Measurements from ENCODE around the gene PGAP2.
A peak's percentile ranks its signal among the peaks of the same experiment; 100 is the strongest.
"Not testable (repeated sequence)": the region's sequence is repeated elsewhere in the genome, so short reads cannot be mapped to it uniquely, and the experiment has no call there.

Gene PGAP2

DNA sequence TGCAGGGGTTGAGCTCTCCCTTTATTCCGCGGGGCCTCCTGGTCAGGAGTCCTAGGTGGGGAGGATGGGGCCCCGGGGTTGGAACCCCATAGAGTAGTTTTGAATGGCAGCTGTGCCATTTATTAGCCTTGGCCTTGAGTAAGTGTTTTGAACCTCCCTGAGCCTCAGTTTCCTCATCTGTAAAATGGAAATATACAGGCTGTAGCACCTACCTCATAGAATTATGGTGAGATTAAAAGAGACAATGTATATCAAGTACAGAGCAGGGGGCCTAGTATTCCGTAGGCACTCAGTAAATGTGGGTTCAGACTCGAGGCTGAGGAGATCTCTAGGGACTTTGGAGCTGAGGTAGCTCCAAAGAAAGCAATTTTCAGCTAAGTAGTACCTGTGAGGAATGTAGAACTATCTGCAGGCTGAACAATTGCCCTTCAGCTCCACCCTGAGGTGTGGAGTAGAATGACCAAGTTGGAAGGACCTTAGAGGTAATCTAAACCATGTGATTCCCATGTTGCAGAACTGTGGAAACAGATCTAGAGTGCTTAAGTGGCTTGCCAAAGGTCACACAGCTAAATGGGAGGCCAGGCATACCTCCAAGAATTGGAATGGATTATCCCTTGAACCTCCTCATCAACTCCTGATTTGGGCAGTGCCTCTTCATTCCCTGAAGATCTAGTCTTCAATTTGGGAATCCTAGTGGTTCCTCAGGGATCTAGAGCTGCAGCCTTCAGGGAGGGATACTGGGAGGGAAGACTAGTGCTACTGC lies 682 bp downstream of the PGAP2 start:
- peak; percentile 93 for DNase-seq

DNA sequence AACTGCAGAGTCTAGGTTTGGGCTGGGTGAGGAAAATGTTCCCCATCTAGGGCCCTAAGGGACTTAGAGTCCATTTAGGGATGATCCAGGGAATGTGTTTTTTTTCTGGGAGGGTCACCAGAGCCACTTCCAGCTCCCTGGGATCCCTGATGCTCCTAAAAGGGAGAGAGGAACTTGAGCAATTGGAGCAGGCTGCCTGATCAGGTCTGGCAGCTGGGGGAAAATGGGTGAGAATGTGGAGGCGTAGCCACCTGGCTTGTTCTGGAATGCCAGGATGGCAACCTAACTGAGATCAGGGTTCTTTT lies 1.2 kb downstream of the PGAP2 start:
- no peak for DNase-seq

DNA sequence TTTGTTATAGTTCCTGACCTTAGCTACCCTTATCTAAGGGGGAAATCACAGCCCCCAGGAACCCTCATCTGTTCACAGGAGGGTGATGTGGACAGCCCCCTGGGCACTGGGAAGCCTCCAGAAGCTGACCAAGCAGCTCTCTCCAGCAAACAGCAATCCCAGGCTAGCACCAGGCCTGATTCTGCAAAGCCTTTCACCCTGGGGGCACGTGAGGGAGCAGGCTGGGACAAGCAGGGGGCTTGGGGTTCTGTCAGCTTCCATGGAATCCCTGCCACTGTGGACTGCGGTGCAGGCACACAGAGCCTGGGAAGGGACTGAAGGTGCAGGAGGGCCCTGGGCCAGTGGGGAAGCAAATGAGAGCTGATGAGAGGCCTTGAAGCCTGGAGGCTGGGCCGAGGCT lies 2.1 kb downstream of the PGAP2 start:
- no peak for DNase-seq

DNA sequence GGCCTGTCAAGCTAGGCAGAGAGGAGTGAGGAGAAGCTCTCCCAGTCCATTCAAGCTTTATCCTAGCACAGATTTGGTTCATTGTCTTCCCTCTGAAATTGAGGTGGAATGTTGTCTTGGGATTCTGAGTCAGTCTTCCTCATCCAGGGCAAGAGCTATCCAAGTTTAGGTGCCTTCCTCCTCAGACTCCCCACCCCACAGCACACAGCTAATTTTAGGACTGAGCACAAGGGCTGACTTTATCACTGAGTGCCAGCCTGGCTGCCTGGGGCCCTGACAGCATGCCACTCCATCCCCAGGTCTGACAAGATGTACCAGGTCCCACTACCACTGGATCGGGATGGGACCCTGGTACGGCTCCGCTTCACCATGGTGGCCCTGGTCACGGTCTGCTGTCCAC lies 2.6 kb downstream of the PGAP2 start:
- DNase-seq: no peak

DNA sequence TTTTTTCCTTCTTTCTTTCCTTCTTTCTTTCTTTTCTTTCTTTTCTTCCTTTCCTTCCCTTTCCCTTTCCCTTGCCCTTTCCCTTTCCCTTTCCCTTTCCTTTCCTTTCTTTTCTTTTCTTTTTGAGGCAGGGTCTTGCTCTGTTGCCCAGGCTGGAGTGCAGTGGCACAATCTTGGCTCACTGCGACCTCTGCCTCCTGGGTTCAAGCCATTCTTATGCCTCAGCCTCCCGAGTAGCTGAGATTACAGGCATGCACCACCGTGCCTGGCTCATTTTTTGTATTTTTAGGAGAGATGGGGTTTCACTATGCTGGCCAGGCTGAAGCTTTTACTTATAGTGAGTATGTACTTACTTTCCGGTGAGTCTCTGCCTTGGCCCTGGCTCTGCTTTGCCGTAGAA lies 6.5 kb downstream of the PGAP2 start:
- DNase-seq: not testable (repeated sequence)

DNA sequence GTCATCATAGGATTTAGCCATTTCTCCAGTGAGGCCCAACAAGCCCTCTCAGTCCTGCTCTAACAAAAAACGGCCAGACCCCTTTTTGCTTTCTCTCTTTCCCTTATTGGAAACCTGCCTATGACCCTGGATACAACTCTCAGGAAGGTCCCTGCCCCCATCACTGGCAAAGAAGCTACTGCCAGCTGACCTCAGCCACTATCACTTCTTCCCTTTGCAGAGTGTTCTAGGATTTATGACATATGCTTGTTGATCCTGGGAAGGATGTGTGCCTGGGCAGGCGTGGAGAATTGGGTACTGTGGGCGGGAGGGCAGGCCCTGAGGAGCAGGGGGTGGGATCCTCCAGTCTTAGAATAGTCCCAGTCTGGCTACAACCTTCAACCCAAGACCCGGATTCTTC lies 7.5 kb downstream of the PGAP2 start:
- DNase-seq: no peak

DNA sequence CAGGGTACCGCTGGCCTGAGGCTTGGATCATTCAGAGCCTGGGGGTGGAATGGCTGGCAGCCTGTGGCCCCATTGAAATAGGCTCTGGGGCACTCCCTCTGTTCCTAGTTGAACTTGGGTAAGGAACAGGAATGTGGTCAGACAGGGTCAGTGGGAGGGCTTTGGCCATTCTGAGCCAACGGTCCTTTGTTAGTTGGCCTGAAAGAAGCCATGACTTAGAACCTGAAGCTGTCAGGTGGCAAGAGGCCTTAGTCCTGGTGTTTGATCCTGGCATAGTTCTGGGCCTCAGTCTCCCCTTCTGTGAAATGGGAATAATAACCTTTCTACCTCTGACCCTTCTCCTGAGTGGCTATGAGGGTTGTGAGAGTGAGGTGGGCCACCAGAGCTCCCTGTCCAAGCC lies 8.3 kb downstream of the PGAP2 start:
- no peak for DNase-seq

DNA sequence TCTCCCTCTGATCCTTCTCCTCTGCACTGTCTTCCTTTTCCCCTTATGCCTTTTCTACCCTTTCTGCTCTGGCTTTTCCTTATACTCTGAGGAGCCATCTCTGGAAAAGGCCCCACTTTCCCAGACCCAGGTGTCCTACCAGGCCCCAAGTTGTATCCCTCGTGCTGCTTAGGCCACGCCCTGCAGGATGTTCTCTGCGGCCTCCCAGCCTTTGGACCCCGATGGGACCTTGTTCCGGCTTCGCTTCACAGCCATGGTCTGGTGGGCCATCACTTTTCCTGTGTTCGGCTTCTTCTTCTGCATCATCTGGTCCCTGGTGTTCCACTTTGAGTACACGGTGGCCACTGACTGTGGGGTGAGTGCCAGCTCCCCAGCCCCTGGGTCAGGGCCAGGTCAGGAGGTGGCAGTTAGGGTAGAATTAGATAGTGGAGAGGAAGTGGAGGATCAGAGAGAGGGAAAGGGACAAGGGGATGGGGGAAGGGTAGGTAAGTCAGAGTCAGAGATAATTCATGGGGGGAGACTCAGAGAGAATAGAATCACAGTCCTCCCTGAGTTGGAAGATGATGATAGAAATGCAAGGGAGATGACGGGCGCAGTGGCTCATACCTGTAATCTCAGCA lies 8.9 kb downstream of the PGAP2 start:
- DNase-seq: no peak

DNA sequence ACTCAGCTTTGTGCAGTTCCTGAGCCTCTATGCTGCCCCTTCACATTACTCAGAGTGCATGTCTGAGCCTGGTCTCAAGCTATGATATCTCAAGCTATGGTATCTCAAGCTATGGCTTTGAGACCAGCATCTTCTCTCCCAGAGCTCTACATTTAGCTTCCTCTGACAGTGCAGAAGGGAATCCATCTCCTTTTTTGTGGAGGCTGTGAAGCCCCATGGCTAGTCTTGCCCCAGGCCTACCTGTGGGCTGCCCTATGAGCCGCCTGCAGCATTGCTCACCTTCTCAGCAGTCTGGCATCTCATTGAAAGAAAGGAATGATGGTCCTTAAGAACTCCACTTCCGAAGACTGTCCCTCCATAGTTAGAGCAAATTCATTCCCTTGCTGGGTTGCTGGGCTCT lies 12.6 kb downstream of the PGAP2 start:
- DNase-seq: no peak

DNA sequence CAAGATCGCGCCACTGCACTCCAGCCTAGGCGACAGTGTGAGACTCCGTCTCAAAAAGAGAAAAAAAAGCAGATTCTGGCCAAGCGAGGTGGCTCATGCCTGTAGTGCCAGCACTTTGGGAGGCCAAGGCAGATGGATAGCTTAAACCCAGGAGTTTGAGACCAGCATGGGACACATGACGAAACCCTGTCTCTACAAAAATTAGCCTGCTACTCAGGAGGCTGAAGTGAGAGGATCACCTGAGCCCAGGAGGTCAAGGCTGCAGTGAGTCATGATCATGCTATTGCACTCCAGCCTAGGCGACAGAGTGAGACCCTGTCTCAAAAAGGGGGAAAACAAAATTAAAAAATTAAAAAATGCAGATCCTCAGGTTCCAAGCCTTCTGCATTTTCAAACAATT lies 14.0 kb downstream of the PGAP2 start:
- no peak for DNase-seq

DNA sequence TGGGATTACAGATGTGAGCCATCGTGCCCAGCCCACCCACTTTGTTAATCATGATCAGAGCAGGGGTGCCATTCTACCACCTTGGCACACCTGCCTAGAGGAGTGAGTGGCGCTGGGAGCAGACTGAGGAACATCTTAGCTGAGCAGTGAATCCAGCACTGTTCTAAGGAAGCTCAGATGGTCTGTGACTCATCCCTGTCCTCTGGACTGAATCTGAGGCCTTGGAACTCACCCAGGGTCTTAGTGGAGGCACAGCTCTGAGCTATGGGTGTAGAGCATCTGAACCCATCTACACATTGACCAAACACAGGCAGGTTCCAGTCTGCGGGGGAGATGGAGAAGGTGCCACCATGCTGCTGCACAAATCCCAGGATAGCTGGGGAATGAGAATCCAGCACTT lies 14.9 kb downstream of the PGAP2 start:
- DNase-seq: no peak

DNA sequence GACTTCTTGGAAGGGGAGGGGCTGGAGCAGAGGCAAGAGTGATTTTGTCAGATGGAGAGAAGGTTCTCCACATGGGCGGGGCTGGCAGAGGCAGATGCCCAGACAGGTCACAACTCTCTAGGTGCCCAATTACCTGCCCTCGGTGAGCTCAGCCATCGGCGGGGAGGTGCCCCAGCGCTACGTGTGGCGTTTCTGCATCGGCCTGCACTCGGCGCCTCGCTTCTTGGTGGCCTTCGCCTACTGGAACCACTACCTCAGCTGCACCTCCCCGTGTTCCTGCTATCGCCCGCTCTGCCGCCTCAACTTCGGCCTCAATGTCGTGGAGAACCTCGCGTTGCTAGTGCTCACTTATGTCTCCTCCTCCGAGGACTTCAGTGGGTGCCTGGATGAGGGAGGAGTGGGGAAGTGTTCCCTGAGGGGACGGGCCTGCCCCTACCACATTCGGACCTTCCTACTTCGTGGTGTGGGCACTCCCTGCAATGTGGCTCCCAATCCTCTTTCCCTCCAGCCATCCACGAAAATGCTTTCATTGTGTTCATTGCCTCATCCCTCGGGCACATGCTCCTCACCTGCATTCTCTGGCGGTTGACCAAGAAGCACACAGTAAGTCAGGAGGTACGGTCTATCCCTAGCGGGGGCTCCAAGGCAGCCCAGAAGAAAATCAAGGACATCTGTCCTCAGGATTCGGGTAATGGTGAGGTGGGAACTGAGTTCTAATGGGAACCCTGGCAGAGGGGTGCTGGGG lies 15.6 kb downstream of the PGAP2 start:
- no peak for DNase-seq

DNA sequence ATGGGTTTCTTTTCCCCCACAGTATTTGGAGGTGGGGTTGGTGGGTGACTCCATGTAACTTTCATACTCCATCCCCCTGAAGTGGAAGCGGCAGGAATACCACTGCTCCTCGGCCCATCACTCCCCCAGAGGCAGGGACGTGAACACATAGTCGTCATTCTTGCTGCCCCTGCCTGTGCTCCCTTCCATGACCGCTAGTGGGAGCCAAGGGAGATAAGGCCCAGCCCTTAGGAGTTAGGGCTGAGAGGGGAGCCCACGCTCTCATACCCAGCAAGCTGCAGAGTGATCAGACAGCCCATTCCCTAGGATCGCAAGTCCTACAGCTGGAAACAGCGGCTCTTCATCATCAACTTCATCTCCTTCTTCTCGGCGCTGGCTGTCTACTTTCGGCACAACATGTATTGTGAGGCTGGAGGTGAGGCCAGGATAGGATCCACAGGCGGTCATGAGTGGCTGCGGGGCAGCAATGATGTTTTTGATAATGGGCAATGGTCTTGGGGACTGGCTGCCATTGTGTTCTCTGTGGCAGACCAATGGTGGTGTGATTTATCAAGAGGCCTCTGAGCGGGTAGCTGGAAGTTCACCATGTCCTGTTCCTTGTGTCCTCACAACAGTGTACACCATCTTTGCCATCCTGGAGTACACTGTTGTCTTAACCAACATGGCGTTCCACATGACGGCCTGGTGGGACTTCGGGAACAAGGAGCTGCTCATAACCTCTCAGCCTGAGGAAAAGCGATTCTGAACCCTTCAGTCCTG lies 16.5 kb downstream of the PGAP2 start:
- peak; percentile 85 for DNase-seq

DNA sequence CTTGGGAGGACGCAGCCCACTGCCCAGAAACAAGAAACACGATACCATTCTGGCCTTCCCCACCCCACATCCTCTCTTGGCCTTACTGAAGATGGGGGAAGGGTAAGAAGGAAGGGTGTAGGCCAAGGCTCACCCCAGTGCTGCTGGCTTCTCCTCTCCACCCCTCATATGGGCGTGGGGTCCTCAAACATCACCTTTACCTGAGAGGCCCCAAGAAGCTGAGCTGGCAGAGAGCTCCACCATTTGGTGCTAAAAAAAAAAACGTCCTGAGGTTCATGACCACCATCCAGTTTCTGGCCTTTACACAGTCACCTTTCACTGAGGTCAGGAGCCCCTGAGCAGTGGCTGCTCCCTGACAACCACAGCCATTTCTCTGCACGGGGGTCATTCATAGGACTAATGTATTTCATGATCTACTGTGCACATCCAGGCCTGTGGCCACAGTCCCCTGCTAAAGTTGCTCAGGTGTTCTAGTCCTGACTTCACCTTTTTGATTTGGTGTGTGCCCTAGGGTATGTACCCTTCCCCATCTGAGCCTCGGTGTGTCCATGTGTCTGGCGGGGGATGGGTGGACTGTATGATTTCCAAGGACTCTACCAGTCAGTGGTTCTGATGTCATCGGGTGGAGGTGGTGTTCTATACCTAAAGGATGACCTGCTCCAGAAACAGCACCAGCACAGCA lies 17.3 kb downstream of the PGAP2 start:
- DNase-seq: no peak

DNA sequence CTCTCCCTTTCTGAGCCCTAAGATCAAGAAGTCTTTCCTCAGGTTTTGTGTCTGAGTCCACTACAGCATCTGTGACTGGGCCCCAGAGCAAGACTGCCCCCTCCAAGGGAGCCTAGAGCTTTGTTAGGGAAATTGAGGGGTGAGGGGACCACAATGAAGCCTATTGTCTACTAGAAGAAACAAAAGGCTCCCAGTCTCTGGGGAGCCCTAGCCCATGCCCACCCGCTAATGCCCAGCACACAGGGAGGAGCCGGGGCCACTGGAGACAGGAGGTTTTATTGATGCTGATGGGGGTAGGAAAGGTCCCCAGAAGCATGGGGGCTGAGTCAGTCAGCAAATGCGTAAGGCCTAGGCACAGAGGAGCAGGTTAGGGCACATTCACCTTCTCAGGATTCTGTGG lies 18.4 kb downstream of the PGAP2 start:
- DNase-seq: no peak

DNA sequence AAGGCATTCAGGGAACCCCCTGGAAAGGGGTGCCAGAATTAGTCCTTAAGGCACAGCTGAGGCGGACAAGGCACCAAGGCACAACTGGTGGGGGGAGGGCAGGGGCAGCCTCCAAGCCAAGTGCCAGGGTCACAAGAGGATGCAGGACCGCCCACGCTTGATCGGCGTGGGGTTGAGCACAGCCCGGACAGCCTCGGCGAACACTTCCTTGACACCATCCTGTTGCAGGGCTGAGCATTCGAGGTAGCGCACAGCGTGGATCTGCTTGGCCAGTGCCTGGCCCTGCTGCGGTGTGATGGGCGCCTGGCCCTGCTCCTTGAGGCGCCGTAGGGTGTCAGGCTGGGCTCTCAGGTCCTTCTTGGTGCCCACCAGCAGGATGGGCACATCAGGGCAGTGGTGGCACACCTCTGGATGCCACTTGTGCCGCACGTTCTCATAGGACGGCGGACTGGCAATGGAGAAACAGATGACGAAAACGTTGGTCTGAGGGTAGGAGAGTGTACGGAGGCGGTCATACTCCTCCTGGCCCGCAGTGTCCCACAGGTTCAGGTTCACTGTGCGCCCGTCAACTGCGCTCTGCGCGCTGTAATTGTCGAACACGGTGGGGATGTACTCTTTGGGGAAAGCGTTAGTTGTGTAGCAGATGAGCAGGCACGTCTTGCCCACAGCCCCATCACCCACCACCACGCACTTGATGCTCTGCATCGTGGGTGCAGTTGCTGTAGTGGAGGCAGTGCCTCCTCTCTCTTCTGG lies 19.2 kb downstream of the PGAP2 start:
- DNase-seq: no peak

DNA sequence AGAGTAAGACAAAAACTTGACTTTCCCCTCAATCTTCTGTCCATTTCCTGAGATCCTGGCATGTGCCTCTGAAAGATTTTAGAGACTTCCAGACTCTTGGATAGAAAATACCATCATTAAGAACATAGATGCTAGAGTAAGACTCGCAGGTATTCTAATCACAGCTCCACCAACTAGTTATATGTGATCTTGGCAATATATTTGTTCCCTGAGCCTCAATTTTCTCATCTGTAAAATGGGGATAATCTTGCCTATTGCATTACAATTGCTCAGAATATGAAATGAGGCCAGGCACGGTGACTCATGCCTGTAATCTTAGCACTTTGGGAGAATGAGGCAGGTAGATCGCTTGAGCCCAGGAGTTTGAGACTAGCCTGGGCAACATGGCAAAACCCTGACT lies 21.7 kb downstream of the PGAP2 start:
- no peak for DNase-seq

DNA sequence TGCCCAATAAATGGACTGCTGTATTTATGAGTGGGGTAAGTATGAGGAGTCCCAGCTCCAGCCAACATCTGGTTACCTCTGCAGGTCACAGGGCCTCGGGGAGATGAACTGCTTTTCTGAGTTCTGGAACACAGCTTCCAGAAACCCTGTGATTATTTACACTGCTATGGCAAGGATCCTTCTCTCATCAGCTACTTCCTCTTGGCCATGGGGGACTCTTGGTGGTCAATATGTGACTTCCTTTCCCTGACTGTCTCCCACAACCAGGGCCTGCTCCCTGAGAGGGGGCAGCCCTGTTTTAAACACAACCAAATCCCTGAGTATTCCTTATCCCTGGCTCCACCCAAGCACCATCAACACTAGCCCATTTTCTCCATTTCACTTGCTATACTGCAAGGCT lies 22.4 kb downstream of the PGAP2 start:
- no peak for DNase-seq

DNA sequence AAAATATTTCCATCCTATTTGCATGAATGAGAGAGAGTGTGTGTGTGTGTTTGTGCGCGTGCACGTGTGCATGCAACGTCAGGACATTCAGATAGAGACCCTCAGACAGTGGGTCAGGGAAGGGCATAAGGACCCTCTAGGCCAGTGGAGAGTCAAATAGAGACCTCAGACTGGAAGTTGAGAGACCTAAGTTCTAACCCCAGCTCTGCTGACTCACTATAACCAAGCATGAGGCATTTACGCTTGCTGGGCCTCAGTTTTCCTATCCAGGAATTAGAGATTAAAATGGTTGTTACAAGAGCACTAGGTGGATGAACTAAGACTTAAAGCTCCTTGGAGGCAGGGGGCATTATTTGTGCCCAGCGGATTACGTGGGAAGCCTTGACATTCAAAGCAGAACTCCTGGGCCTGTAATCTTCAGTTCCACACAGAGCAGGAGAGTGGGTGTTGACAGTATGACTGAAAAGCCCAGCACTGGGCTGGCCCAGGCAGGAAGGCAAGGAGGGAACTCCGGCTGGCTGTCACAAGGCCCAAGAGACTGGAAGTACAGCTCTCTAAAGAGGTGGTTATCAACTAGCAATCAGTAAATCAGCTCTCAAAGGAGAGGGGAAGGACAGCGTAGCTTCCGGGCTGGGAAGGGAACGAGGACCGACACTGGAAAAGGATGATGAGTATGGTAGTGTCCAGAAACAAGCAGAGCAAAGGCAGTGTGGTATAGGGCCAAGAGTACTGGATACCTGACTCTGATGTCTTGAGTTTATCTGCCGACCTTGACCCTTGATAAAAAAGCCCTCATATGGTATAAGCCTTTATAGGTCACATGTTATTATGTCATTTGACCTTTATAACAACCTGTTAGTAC lies 23.2 kb downstream of the PGAP2 start:
- no peak for DNase-seq

DNA sequence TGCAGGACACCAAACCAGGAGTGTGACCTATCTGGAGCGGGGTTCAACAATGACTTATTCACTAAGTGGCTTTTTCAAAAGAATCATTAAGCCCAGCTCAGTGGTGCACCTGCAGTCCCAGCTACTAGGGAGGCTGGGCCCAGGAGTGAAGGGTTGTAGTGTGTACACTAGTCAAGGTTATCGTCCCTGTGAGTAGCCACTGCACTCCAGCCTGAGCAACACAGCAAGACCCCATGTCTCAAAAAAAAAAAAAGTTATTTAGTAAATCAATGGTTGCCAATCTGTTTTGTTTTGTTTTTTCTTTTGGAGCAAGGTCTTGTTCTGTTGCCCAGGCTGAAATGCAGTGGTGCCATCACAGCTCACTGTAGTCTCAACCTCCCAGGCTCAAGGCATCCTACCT lies 24.5 kb downstream of the PGAP2 start:
- peak; percentile 11 for DNase-seq

DNA sequence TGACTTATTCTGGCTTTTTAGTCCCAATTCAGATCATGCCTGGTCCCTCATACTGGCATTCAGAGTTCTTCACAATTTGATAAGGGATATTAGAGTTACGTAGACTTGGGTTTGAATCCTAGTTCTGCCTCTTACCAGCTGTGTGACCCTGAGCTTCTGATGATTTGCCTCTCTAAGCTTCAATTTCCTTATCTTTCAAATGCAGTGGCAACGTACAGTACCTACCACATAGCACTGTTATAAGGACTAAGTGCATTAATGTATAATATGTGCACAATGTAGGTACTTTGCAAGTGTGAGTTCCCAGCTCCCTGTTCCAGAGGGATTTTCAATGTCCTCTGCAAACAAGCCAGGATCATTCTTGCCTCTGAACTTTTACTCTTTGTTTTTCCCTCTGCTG lies 25.1 kb downstream of the PGAP2 start:
- no peak for DNase-seq

DNA sequence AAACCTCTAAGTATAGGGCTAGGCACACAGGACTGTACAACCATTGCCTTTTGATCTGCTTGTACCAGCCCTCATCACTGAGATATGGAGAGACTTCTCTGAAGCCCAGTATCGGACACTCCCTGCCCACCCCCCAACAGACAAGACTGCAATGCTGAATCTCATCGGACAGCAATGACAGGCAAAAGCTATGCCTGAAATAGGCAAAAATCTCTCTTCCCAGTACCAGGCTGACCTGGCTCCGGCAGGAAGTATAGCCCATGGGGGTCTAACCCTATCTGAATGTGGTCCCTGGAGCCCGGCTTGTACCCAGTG lies 25.9 kb downstream of the PGAP2 start:
- no peak for DNase-seq
